Stomach (tissue), 9 donors: Measurements from ENCODE around the gene ME3. TPM values are rescaled to one million over a fixed set of nuclear protein-coding genes. Genes with fewer than 3 reads are reported as not detected.
"Not testable (repeated sequence)": the region's sequence is repeated elsewhere in the genome, so short reads cannot be mapped to it uniquely, and the experiment has no call there.

ENCODE experiments used
- DNase-seq, 2 donors: peaks; one replicate each; pipeline versions ENCODE4 v3.0.0 to v3.0.0-alpha.2; 2013 to 2019
- H3K27ac ChIP-seq, 5 donors: fragments of 200-600 bp in 4 of 5; sonication (generic) in 4 of 5; one replicate each; pipeline ENCODE4 v1.5.1; 2013 to 2019; ENCODE audit warnings: mild to moderate bottlenecking in 1 of 5, moderate library complexity in 1 of 5
- H3K27me3 ChIP-seq, 3 donors: fragments of 200-600 bp; sonication (generic); one replicate each; pipeline ENCODE4 v1.5.1; 2017 to 2019; ENCODE audit warnings: mixed run types in 1 of 3
- H3K36me3 ChIP-seq, 4 donors: fragments of 200-600 bp; sonication (generic); 1 replicate in 3 of 4; 2 replicates in 1 of 4; pipeline ENCODE4 v1.5.1; 2016 to 2019
- H3K4me1 ChIP-seq, 4 donors: fragments of 200-600 bp; sonication (generic); one replicate each; pipeline ENCODE4 v1.5.1; 2016 to 2019
- H3K4me3 ChIP-seq, 4 donors: fragments of 200-600 bp; sonication (generic) in 3 of 4; one replicate each; pipeline ENCODE4 v1.5.1; 2016 to 2019; ENCODE audit warnings: mild to moderate bottlenecking in 1 of 4
- H3K9me3 ChIP-seq, 4 donors: fragments of 200-600 bp; sonication (generic); one replicate each; pipeline ENCODE4 v1.5.1; 2016 to 2019
- CTCF ChIP-seq, 7 experiments: fragments of 450-650 bp in 4 of 7; fragments of 200-600 bp in 3 of 7; sonication (generic) in 3 of 7; IDR thresholded peaks; one replicate each; pipeline ENCODE4 v1.5.1; 2016 to 2019; ENCODE audit warnings: antibody characterized with exemption in 7 of 7, control low read depth in 2 of 7, mild to moderate bottlenecking in 1 of 7
- EP300 ChIP-seq: sonication (generic); formaldehyde crosslinking; IDR thresholded peaks from one replicate; pipeline ENCODE4 v1.6.1; 2017; ENCODE audit warnings: antibody characterized with exemption
- POLR2A ChIP-seq, 4 donors: fragments of 450-650 bp; IDR thresholded peaks; one replicate each; pipeline ENCODE4 v1.6.1; 2016; ENCODE audit warnings: antibody characterized with exemption in 4 of 4, control low read depth in 2 of 4, mild to moderate bottlenecking in 1 of 4, moderate library complexity in 1 of 4
- POLR2AphosphoS5 ChIP-seq, 3 donors: sonication (generic); formaldehyde crosslinking; IDR thresholded peaks; one replicate each; pipeline ENCODE4 v1.6.1; 2016; ENCODE audit warnings: antibody characterized with exemption in 3 of 3
- WGBS, 5 donors: extraction: QIAGEN DNeasy Blood & Tissue Kit in 3 of 5; methylation state at CpG; one replicate each; pipeline versions ENCODE4 v1.1.5 to v1.1.7; 2013 to 2018; 5-methylcytosine and 5-hydroxymethylcytosine counted together
- intact Hi-C: fragments of 100-400 bp; cut with DNase I; formaldehyde crosslinking; loops from one replicate; pipeline ENCODE4 v1.15.1; 2023; ENCODE audit warnings: low total_unique reads
- polyA plus RNA-seq, 3 donors: library from polyadenylated mRNA; stranded (reverse); fragments of 200-250 nt; gene quantifications; one replicate each; pipeline ENCODE4 v1.2.3, GENCODE V29; 2013
- total RNA-seq, 5 donors: library from RNA; depleted of rRNA; stranded (reverse); fragments of >200 nt; gene quantifications; one replicate each; pipeline versions ENCODE4 v1.1.0 to v1.2.3, GENCODE V29; 2014 to 2016
- donor health status: healthy with polysubstance abuse.
- donor health status: Bipolar disorder and iron deficiency.
- donor health status: healthy.

ME3 gene
- total and polyA plus RNA-seq, 8 donors, result 11.2 to 82.1 (median 51.1) TPM

GRCh38 chr11:86621854-86622253 is 50.6 kb downstream of the ME3 start:
- peaks cover 0 to 10% (median 0%) of the 10 kb centered on the region in 4 donors for H3K4me1 ChIP-seq
- 60 to 76% (median 68%) methylated on average over 3 of the region's 3 CpGs for WGBS, 5 donors
- intact Hi-C loops, result no loop called here

GRCh38 chr11:86620891-86621521 is 51.4 kb downstream of the ME3 start:
- Histone ChIP-seq H3K36me3 (no peaks in the 10 kb centered on the region), H3K4me1 (peaks cover 0 to 10% (median 0%) of the 10 kb centered on the region in 4 donors), H3K27ac (peak overlapping the region in 4 of 5 donors; percentile 18 to 59 (median 38)), H3K9me3 (no peaks in the 10 kb centered on the region), H3K4me3 (no peak overlapping the region), H3K27me3 (no peaks in the 10 kb centered on the region)
- TF ChIP-seq POLR2AphosphoS5 (IDR thresholded peaks at IDR 0.05) (no peak), EP300 (no peak), CTCF (IDR thresholded peaks at IDR 0.05) (no peak), POLR2A (IDR thresholded peaks at IDR 0.05) (no peak)
- peak in 1 of 2 donors; percentile 63 for DNase-seq
- intact Hi-C loops, result no loop called here
- 41 to 85% (median 73%) methylated on average over 2 of the region's 2 CpGs for WGBS, 5 donors

More at GRCh38 chr11:86621854-86622253, 50.6 kb downstream of the ME3 start:
- no peaks in the 10 kb centered on the region for H3K27me3 ChIP-seq
- no peak for DNase-seq
- no peak for TF ChIP-seq POLR2AphosphoS5 (IDR thresholded peaks at IDR 0.05)
- no peak for TF ChIP-seq POLR2A (IDR thresholded peaks at IDR 0.05)
- no peak for TF ChIP-seq EP300
- TF ChIP-seq CTCF (IDR thresholded peaks at IDR 0.05), result no peak
- H3K9me3 ChIP-seq, result no peaks in the 10 kb centered on the region
- H3K27ac ChIP-seq, result peak overlapping the region in 4 of 5 donors; percentile 18 to 59 (median 32)
- H3K36me3 ChIP-seq, result no peaks in the 10 kb centered on the region
- H3K4me3 ChIP-seq, result no peak overlapping the region

- H3K27me3 ChIP-seq, H3K36me3 ChIP-seq, H3K9me3 ChIP-seq, H3K4me1 ChIP-seq, intact Hi-C loops, H3K4me3 ChIP-seq, DNase-seq, H3K27ac ChIP-seq: not testable (repeated sequence)
- 71 to 89% (median 83%) methylated on average over 3 of the region's 3 CpGs for WGBS, 5 donors
Observed at GRCh38 chr11:86619428-86619827, 53.0 kb downstream of the ME3 start.

- no peak for TF ChIP-seq CTCF (IDR thresholded peaks at IDR 0.05)
- no peak for TF ChIP-seq EP300
- TF ChIP-seq POLR2AphosphoS5 (IDR thresholded peaks at IDR 0.05), result no peak
- TF ChIP-seq POLR2A (IDR thresholded peaks at IDR 0.05), result no peak
- no peak overlapping the region for H3K27ac ChIP-seq
- peaks cover 0 to 10% (median 0%) of the 10 kb centered on the region in 4 donors for H3K4me1 ChIP-seq
- no peaks in the 10 kb centered on the region for H3K27me3 ChIP-seq
- no peaks in the 10 kb centered on the region for H3K9me3 ChIP-seq
- intact Hi-C loops, result no loop called here
- no peaks in the 10 kb centered on the region for H3K36me3 ChIP-seq
- H3K4me3 ChIP-seq, result no peak overlapping the region
- no peak for DNase-seq
Observed at GRCh38 chr11:86617502-86617901, 54.9 kb downstream of the ME3 start.

GRCh38 chr11:86615487-86615886 is 56.9 kb downstream of the ME3 start:
- no peaks in the 10 kb centered on the region for H3K36me3 ChIP-seq
- H3K27ac ChIP-seq, result no peak overlapping the region
- intact Hi-C loops, result no loop called here
- H3K27me3 ChIP-seq, result no peaks in the 10 kb centered on the region
- no peak for DNase-seq
- H3K9me3 ChIP-seq, result no peaks in the 10 kb centered on the region
- H3K4me3 ChIP-seq, result no peak overlapping the region
- peaks cover 0 to 3% (median 0%) of the 10 kb centered on the region in 4 donors for H3K4me1 ChIP-seq
- TF ChIP-seq POLR2AphosphoS5 (IDR thresholded peaks at IDR 0.05) (no peak), POLR2A (IDR thresholded peaks at IDR 0.05) (no peak), EP300 (no peak), CTCF (IDR thresholded peaks at IDR 0.05) (no peak)
